ENCODE results near the gene EFNB2.

The EFNB2 gene

GRCh38 chr13:106550570-106551135 lies 15.2 kb upstream of the EFNB2 start:
- no peak for DNase-seq

GRCh38 chr13:106548064-106548696 lies 12.7 kb upstream of the EFNB2 start:
- no peak for DNase-seq

- peak; percentile 14 to 40 for DNase-seq
Observed at GRCh38 chr13:106541826-106542225, 6.4 kb upstream of the EFNB2 start.

- DNase-seq = no peak
Observed at GRCh38 chr13:106540613-106541012, 5.2 kb upstream of the EFNB2 start.

GRCh38 chr13:106537521-106537920 lies 2.1 kb upstream of the EFNB2 start:
- no peak for DNase-seq

- peak; percentile 76 to 89 for DNase-seq
Observed at GRCh38 chr13:106536244-106537034, 977 bp upstream of the EFNB2 start.

GRCh38 chr13:106534639-106535551 lies 567 bp downstream of the EFNB2 start:
- no peak for DNase-seq

- no peak for DNase-seq
Observed at GRCh38 chr13:106533943-106534638, 1.4 kb downstream of the EFNB2 start.

GRCh38 chr13:106533101-106533942 lies 2.1 kb downstream of the EFNB2 start:
- peak; percentile 29 to 60 for DNase-seq

GRCh38 chr13:106532111-106532929 lies 3.1 kb downstream of the EFNB2 start:
- DNase-seq = no peak

- no peak for DNase-seq
Observed at GRCh38 chr13:106530980-106531481, 4.4 kb downstream of the EFNB2 start.

- no peak for DNase-seq
Observed at GRCh38 chr13:106530171-106530851, 5.2 kb downstream of the EFNB2 start.

- no peak for DNase-seq
Observed at GRCh38 chr13:106529415-106530170, 5.9 kb downstream of the EFNB2 start.

- DNase-seq = no peak
Observed at GRCh38 chr13:106528718-106529414, 6.6 kb downstream of the EFNB2 start.

GRCh38 chr13:106527826-106528225 lies 7.6 kb downstream of the EFNB2 start:
- DNase-seq = no peak

GRCh38 chr13:106527445-106527801 lies 8.0 kb downstream of the EFNB2 start:
- DNase-seq = no peak

- no peak for DNase-seq
Observed at GRCh38 chr13:106526738-106527444, 8.6 kb downstream of the EFNB2 start.

Measured in inflammatory macrophage (primary cell).